Cardiac atrium fibroblast (primary cell): ENCODE data around the gene DNTT. TPM values are rescaled to one million over a fixed set of nuclear protein-coding genes. Genes with fewer than 3 reads are reported as not detected.

ENCODE experiments used
- total RNA-seq: library from RNA; depleted of rRNA; stranded (reverse); fragments of >200 nt; gene quantifications from 2 replicates; pipeline ENCODE4 v1.2.3, GENCODE V29; 2015

The DNTT gene
- total RNA-seq, result not detected in 2 replicates

DNA sequence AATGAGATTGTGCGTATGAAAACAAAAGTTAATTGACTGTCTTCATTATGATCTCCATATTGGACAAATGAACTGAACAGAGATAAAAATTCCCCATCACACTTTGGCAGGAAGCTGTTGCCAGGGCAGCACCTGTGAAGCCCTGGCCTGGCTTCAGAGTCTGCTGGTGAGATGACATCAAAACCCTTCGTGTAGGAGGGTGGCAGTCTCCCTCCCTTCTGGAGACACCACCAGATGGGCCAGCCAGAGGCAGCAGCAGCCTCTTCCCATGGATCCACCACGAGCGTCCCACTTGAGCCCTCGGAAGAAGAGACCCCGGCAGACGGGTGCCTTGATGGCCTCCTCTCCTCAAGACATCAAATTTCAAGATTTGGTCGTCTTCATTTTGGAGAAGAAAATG lies at the start of gene DNTT:
TSS of gene DNTT (plus strand) at position 205 of the 400 bp plus-strand sequence. CDS start at position 269, 64 bp downstream.

DNA sequence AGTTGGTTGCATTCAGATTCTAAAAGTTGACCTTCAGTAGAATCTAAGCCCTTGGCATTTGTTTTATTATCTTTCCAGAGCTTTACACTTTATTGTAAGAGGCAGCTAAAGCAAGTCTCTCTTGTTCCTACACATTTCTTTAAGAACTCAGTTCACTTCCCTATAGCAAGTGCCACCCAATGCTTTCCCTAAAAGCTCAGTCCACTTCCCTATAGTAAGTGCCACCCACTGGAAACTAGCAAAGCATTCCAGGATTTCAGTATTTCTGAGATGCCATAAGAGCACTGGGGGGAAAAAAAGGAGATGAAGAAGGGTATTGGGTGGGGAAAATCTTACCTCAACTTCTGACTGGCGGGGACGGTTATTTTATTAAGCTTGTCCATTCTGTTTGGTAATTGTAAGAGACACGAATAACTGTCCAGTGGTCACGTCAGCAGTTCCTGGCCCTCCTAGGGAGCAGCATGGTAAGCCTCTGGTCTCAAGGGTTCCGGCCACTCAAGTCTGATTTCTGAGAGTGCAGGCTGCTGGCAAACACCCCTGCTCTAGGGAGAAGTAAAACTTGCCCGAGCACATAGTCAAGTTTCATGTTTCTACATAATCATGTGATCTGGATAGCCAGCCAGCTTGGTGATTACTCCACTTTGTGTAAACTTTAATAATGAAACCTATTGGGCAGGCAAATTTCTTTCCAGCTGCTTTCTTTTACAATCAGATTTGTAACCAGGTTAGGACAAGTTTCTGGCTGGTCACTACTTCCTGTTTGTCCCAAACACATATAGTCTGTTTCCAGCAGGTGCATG lies 33.0 kb upstream of the DNTT start, which contains the start of gene BLNK:
TSS of gene BLNK (minus strand) at position 554 of the 800 bp plus-strand sequence. CDS start at position 383, 171 bp downstream.

DNA sequence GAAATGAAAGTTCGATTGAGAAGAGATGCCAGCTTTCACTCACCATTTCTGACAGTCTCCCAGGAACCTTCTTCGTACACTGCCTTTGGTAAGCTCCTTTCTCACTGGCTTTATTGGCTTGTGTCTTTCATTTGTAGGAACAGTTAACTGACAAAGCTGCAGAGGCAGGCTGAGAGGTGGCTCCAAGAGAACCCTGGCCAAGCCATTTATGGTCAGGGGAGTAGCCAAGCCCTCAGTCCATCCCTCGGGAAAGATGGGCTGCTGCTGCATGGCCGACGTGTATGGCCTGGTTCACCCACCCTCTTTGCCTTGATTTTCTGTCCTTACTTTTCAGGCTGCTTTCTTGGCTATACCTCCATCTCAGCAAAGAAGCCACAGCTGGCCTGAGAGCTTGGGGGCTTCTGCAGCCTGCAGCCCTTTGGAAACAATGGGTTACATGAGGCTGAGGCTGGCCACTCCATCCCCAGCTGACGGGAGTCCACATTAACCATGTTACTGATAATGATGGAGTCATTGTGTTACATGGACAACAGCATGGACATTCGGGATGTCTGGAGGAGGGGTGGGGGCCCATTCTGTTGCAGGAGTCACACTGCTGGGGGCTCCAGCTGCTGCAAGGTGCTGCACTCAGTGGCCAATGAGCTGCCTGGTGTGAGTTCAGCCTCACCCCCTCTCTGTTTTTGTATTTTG lies 54.8 kb downstream of the DNTT start, which contains the start of gene OPALIN:
TSS of gene OPALIN (minus strand) at position 152 of the 690 bp plus-strand sequence. CDS start at position 46, 106 bp downstream.

Other genes with a start within 250 kb of the DNTT start
- gene ZNF518A, start 174.1 kb upstream of the DNTT start, total RNA-seq, result 5.0 and 5.4 TPM in 2 replicates
- not detected in 2 replicates for gene BLNK, start 32.9 kb upstream of the DNTT start, total RNA-seq
- gene OPALIN, start 54.6 kb downstream of the DNTT start, total RNA-seq, result not detected in 2 replicates
- under 0.01 TPM in 1 of 2 replicates, not detected in the other for gene TLL2, start 209.5 kb downstream of the DNTT start, total RNA-seq